GM12873 (cell line): Measurements from ENCODE around the gene CLDN16.

Experiments used
- CTCF ChIP-seq: IDR thresholded peaks from 2 replicates; pipeline ENCODE4 v1.5.1; 2012; ENCODE audit warnings: low read depth, mild to moderate bottlenecking, moderate library complexity, low read length, control low read depth; ENCODE audit not compliant: insufficient read depth; ENCODE audit errors: missing control alignments

The CLDN16 gene

GRCh38 chr3:190352861-190353457 lies 35.0 kb upstream of the CLDN16 start:
- no peak for TF ChIP-seq CTCF

- no peak for TF ChIP-seq CTCF
Measured at GRCh38 chr3:190356246-190356645, 31.7 kb upstream of the CLDN16 start.

- TF ChIP-seq CTCF = no peak
Measured at GRCh38 chr3:190357468-190357867, 30.5 kb upstream of the CLDN16 start.

GRCh38 chr3:190359813-190360212 lies 28.1 kb upstream of the CLDN16 start:
- TF ChIP-seq CTCF = no peak

GRCh38 chr3:190360228-190360627 lies 27.7 kb upstream of the CLDN16 start:
- TF ChIP-seq CTCF = no peak

- no peak for TF ChIP-seq CTCF
Measured at GRCh38 chr3:190361791-190362190, 26.2 kb upstream of the CLDN16 start.

- TF ChIP-seq CTCF = no peak
Measured at GRCh38 chr3:190362258-190362657, 25.7 kb upstream of the CLDN16 start.
